HepG2 (cell line): ENCODE measurements around the gene RAB3A.

ENCODE experiments used
- ATRX ChIP-seq: sonication (generic); formaldehyde crosslinking; IDR thresholded peaks from 2 replicates; pipeline ENCODE4 v1.4.0; 2020; ENCODE audit warnings: missing genetic modification reagents, borderline replicate concordance
- BHLHE40 ChIP-seq: IDR thresholded peaks from 2 replicates; pipeline ENCODE4 v1.6.1; 2011; ENCODE audit warnings: low read length, improper control_type of control experiment
- EED ChIP-seq: sonication (generic); formaldehyde crosslinking; IDR thresholded peaks from 2 replicates; pipeline ENCODE4 v1.5.0; 2020; ENCODE audit warnings: mild to moderate bottlenecking, missing genetic modification reagents
- NFRKB ChIP-seq: fragments of 450-650 bp; IDR thresholded peaks from 2 replicates; pipeline ENCODE4 v1.6.1; 2017
- RXRB ChIP-seq: IDR thresholded peaks from 2 replicates; pipeline ENCODE4 v1.6.1; 2016; ENCODE audit warnings: borderline replicate concordance, missing genetic modification reagents, missing compliant biosample characterization
- ZNF430 ChIP-seq: sonication (generic); formaldehyde crosslinking; IDR thresholded peaks from 2 replicates; pipeline ENCODE4 v1.9.0; 2021; ENCODE audit warnings: mild to moderate bottlenecking, missing genetic modification reagents

- TF ChIP-seq RXRB (CRISPR knock-in tag) (no peak), BHLHE40 (no peak), ATRX (CRISPR knock-in tag) (no peak), NFRKB (no peak), EED (CRISPR knock-in tag) (no peak), ZNF430 (CRISPR knock-in tag) (no peak)
These were observed 46.9 kb downstream of the RAB3A start for GRCh38 chr19:18156841-18157464.
